ENCODE measurements around the gene COX5A.
"Not testable (repeated sequence)": the region's sequence is repeated elsewhere in the genome, so short reads cannot be mapped to it uniquely, and the experiment has no call there.

The COX5A gene

GRCh38 chr15:74895830-74896229, 42.0 kb downstream of the COX5A start:
- peaks cover 74% of the 10 kb centered on the region for H3K36me3 ChIP-seq (ENCODE audit: insufficient read depth, low read length)
- TF ChIP-seq EZH2 (IDR thresholded peaks at IDR 0.05; ENCODE audit: borderline replicate concordance, low read length): no peak
- TF ChIP-seq CTCF (IDR thresholded peaks at IDR 0.05; ENCODE audit: low read length): no peak

GRCh38 chr15:74894383-74894782, 43.5 kb downstream of the COX5A start:
- H3K4me2 ChIP-seq (ENCODE audit: low read length): not testable (repeated sequence)

More at GRCh38 chr15:74895830-74896229, 42.0 kb downstream of the COX5A start:
- H3K4me2 ChIP-seq (ENCODE audit: low read length): no peak overlapping the region
- no peak overlapping the region for H3K4me3 ChIP-seq (ENCODE audit: low read depth, low read length, poor library complexity, severe bottlenecking)
- no peak overlapping the region for H3K9ac ChIP-seq (ENCODE audit: low read length)
- H3K4me1 ChIP-seq (ENCODE audit: insufficient read depth, low read length, severe bottlenecking): peaks cover 7% of the 10 kb centered on the region
- H3K79me2 ChIP-seq (ENCODE audit: insufficient read depth, low read length): no peaks in the 10 kb centered on the region
- H3K9me2 ChIP-seq (ENCODE audit: low read depth, low read length): no peaks in the 10 kb centered on the region
- H3K27me3 ChIP-seq (ENCODE audit: insufficient read depth, low read length): no peaks in the 10 kb centered on the region
- H3K27ac ChIP-seq (ENCODE audit: low read depth, low read length, poor library complexity, severe bottlenecking): no peak overlapping the region
- no peaks in the 10 kb centered on the region for H3K9me3 ChIP-seq (ENCODE audit: low read length)
- no peak overlapping the region for H2AFZ ChIP-seq (ENCODE audit: low read length)
- H3F3A ChIP-seq (ENCODE audit: insufficient read depth, low read length): no peaks in the 10 kb centered on the region
- no peaks in the 10 kb centered on the region for H4K20me1 ChIP-seq (ENCODE audit: insufficient read depth, low read length)

GRCh38 chr15:74893627-74894026, 44.2 kb downstream of the COX5A start:
- H3K9ac ChIP-seq (ENCODE audit: low read length): no peak overlapping the region
- H3K79me2 ChIP-seq (ENCODE audit: insufficient read depth, low read length): no peaks in the 10 kb centered on the region
- no peaks in the 10 kb centered on the region for H3K27me3 ChIP-seq (ENCODE audit: insufficient read depth, low read length)
- TF ChIP-seq EZH2 (IDR thresholded peaks at IDR 0.05; ENCODE audit: borderline replicate concordance, low read length) (no peak), CTCF (IDR thresholded peaks at IDR 0.05; ENCODE audit: low read length) (no peak)
- no peak overlapping the region for H3K4me2 ChIP-seq (ENCODE audit: low read length)
- no peaks in the 10 kb centered on the region for H3K9me3 ChIP-seq (ENCODE audit: low read length)
- no peak overlapping the region for H3K4me3 ChIP-seq (ENCODE audit: low read depth, low read length, poor library complexity, severe bottlenecking)
- no peak overlapping the region for H3K27ac ChIP-seq (ENCODE audit: low read depth, low read length, poor library complexity, severe bottlenecking)
- H2AFZ ChIP-seq (ENCODE audit: low read length): no peak overlapping the region
- no peaks in the 10 kb centered on the region for H3K9me2 ChIP-seq (ENCODE audit: low read depth, low read length)
- no peaks in the 10 kb centered on the region for H4K20me1 ChIP-seq (ENCODE audit: insufficient read depth, low read length)
- H3K36me3 ChIP-seq (ENCODE audit: insufficient read depth, low read length): peaks cover 52% of the 10 kb centered on the region
- peaks cover 18% of the 10 kb centered on the region for H3K4me1 ChIP-seq (ENCODE audit: insufficient read depth, low read length, severe bottlenecking)
- no peaks in the 10 kb centered on the region for H3F3A ChIP-seq (ENCODE audit: insufficient read depth, low read length)

More at GRCh38 chr15:74894383-74894782, 43.5 kb downstream of the COX5A start:
- not testable (repeated sequence) for H2AFZ ChIP-seq (ENCODE audit: low read length); H3K27me3 ChIP-seq (ENCODE audit: insufficient read depth, low read length); H3K4me3 ChIP-seq (ENCODE audit: low read depth, low read length, poor library complexity, severe bottlenecking); H3F3A ChIP-seq (ENCODE audit: insufficient read depth, low read length); H3K27ac ChIP-seq (ENCODE audit: low read depth, low read length, poor library complexity, severe bottlenecking); H4K20me1 ChIP-seq (ENCODE audit: insufficient read depth, low read length); H3K9ac ChIP-seq (ENCODE audit: low read length); H3K9me3 ChIP-seq (ENCODE audit: low read length); H3K79me2 ChIP-seq (ENCODE audit: insufficient read depth, low read length); H3K9me2 ChIP-seq (ENCODE audit: low read depth, low read length)
- peaks cover 59% of the 10 kb centered on the region for H3K36me3 ChIP-seq (ENCODE audit: insufficient read depth, low read length)
- H3K4me1 ChIP-seq (ENCODE audit: insufficient read depth, low read length, severe bottlenecking): peaks cover 16% of the 10 kb centered on the region

GRCh38 chr15:74892931-74893330, 44.9 kb downstream of the COX5A start:
- no peaks in the 10 kb centered on the region for H3K9me3 ChIP-seq (ENCODE audit: low read length)
- no peaks in the 10 kb centered on the region for H3K79me2 ChIP-seq (ENCODE audit: insufficient read depth, low read length)
- no peaks in the 10 kb centered on the region for H3K9me2 ChIP-seq (ENCODE audit: low read depth, low read length)
- peaks cover 47% of the 10 kb centered on the region for H3K36me3 ChIP-seq (ENCODE audit: insufficient read depth, low read length)
- no peaks in the 10 kb centered on the region for H3F3A ChIP-seq (ENCODE audit: insufficient read depth, low read length)
- TF ChIP-seq CTCF (IDR thresholded peaks at IDR 0.05; ENCODE audit: low read length) (no peak), EZH2 (IDR thresholded peaks at IDR 0.05; ENCODE audit: borderline replicate concordance, low read length) (no peak)
- H2AFZ ChIP-seq (ENCODE audit: low read length): no peak overlapping the region
- H4K20me1 ChIP-seq (ENCODE audit: insufficient read depth, low read length): no peaks in the 10 kb centered on the region
- H3K9ac ChIP-seq (ENCODE audit: low read length): no peak overlapping the region
- no peak overlapping the region for H3K4me3 ChIP-seq (ENCODE audit: low read depth, low read length, poor library complexity, severe bottlenecking)
- no peak overlapping the region for H3K4me2 ChIP-seq (ENCODE audit: low read length)
- no peak overlapping the region for H3K27ac ChIP-seq (ENCODE audit: low read depth, low read length, poor library complexity, severe bottlenecking)
- no peaks in the 10 kb centered on the region for H3K27me3 ChIP-seq (ENCODE audit: insufficient read depth, low read length)
- peaks cover 18% of the 10 kb centered on the region for H3K4me1 ChIP-seq (ENCODE audit: insufficient read depth, low read length, severe bottlenecking)
